ENCODE data around the gene PI4K2A.
"Not testable (repeated sequence)": the region's sequence is repeated elsewhere in the genome, so short reads cannot be mapped to it uniquely, and the experiment has no call there.

PI4K2A gene

GRCh38 chr10:97675222-97675621, 34.8 kb downstream of the PI4K2A start:
- DNase-seq (ENCODE audit: low spot score): no peak

GRCh38 chr10:97676770-97677581, 36.5 kb downstream of the PI4K2A start:
- DNase-seq (ENCODE audit: low spot score): peak; percentile 74

GRCh38 chr10:97679594-97679993, 39.1 kb downstream of the PI4K2A start:
- no peak for DNase-seq (ENCODE audit: low spot score)

- no peak for DNase-seq (ENCODE audit: low spot score)
Observed at GRCh38 chr10:97682042-97682441, 41.6 kb downstream of the PI4K2A start.

- peak; percentile 45 for DNase-seq (ENCODE audit: low spot score)
Observed at GRCh38 chr10:97683556-97684367, 43.3 kb downstream of the PI4K2A start.

GRCh38 chr10:97684368-97684713, 43.9 kb downstream of the PI4K2A start:
- DNase-seq (ENCODE audit: low spot score): not testable (repeated sequence)

- no peak for DNase-seq (ENCODE audit: low spot score)
Observed at GRCh38 chr10:97684866-97685394, 44.5 kb downstream of the PI4K2A start.

GRCh38 chr10:97685395-97685958, 45.0 kb downstream of the PI4K2A start:
- no peak for DNase-seq (ENCODE audit: low spot score)

- DNase-seq (ENCODE audit: low spot score): no peak
Observed at GRCh38 chr10:97686301-97686961, 46.0 kb downstream of the PI4K2A start.

GRCh38 chr10:97686962-97687784, 46.7 kb downstream of the PI4K2A start, which contains the start of gene AVPI1:
Gene AVPI1 (minus strand): TSS chr10:97687241. CDS start chr10:97679905, 7,336 bp downstream.
- peak; percentile 96 for DNase-seq (ENCODE audit: low spot score)

- DNase-seq (ENCODE audit: low spot score): no peak
Observed at GRCh38 chr10:97687785-97688781, 47.6 kb downstream of the PI4K2A start.

GRCh38 chr10:97689559-97690020, 49.1 kb downstream of the PI4K2A start:
- no peak for DNase-seq (ENCODE audit: low spot score)

- DNase-seq (ENCODE audit: low spot score): no peak
Observed at GRCh38 chr10:97690133-97690532, 49.7 kb downstream of the PI4K2A start.

GRCh38 chr10:97698072-97698655, 57.7 kb downstream of the PI4K2A start:
- not testable (repeated sequence) for DNase-seq (ENCODE audit: low spot score)

GRCh38 chr10:97701438-97702069, 61.1 kb downstream of the PI4K2A start:
- peak; percentile 90 for DNase-seq (ENCODE audit: low spot score)

- no peak for DNase-seq (ENCODE audit: low spot score)
Observed at GRCh38 chr10:97703398-97704067, 63.1 kb downstream of the PI4K2A start.

GRCh38 chr10:97704341-97704740, 63.9 kb downstream of the PI4K2A start:
- no peak for DNase-seq (ENCODE audit: low spot score)

- DNase-seq (ENCODE audit: low spot score): no peak
Observed at GRCh38 chr10:97705006-97705670, 64.7 kb downstream of the PI4K2A start.
